Osteoblast (primary cell): ENCODE measurements around the gene MAGEF1. TPM values are rescaled to one million over a fixed set of nuclear protein-coding genes. Genes with fewer than 3 reads are reported as not detected.

Experiments
- DNase-seq: peaks from one replicate; pipeline ENCODE4 v3.0.0; 2011; ENCODE audit warnings: low spot score, mixed read lengths; ENCODE audit not compliant: insufficient read length; ENCODE audit errors: missing footprints
- H2AFZ ChIP-seq: 2 replicates; pipeline ENCODE4 v1.6.0; 2011; ENCODE audit warnings: mild to moderate bottlenecking, low read length
- H3K27ac ChIP-seq: 2 replicates; pipeline ENCODE4 v1.5.1; 2011; ENCODE audit warnings: mild to moderate bottlenecking, low read depth, low read length, moderate library complexity
- H3K27me3 ChIP-seq: 2 replicates; pipeline ENCODE4 v1.6.0; 2012; ENCODE audit warnings: mild to moderate bottlenecking, control low read depth, inconsistent platforms, low read length, moderate library complexity; ENCODE audit not compliant: insufficient read depth
- H3K36me3 ChIP-seq: 2 replicates; pipeline ENCODE4 v1.5.1; 2011; ENCODE audit warnings: mild to moderate bottlenecking, low read length, control low read depth, moderate library complexity; ENCODE audit not compliant: insufficient read depth
- H3K4me1 ChIP-seq: 2 replicates; pipeline ENCODE4 v1.5.1; 2011; ENCODE audit warnings: mild to moderate bottlenecking, low read length, control low read depth, moderate library complexity; ENCODE audit not compliant: insufficient read depth
- H3K4me2 ChIP-seq: 2 replicates; pipeline ENCODE4 v1.6.0; 2011; ENCODE audit warnings: mild to moderate bottlenecking, low read length; ENCODE audit not compliant: insufficient read depth
- H3K4me3 ChIP-seq: fragments of 200-600 bp; sonication (generic); 3 replicates; pipeline ENCODE4 v1.5.1; 2012; ENCODE audit warnings: mild to moderate bottlenecking, low read length, inconsistent platforms; ENCODE audit not compliant: insufficient read depth
- H3K79me2 ChIP-seq: 2 replicates; pipeline ENCODE4 v1.6.0; 2012; ENCODE audit warnings: mild to moderate bottlenecking, low read length, control low read depth, inconsistent platforms; ENCODE audit not compliant: insufficient read depth
- H3K9me3 ChIP-seq: 2 replicates; pipeline ENCODE4 v1.5.1; 2011; ENCODE audit warnings: low read depth, low read length, control low read depth
- H4K20me1 ChIP-seq: 2 replicates; pipeline ENCODE4 v1.6.0; 2012; ENCODE audit warnings: mild to moderate bottlenecking, low read length, control low read depth; ENCODE audit not compliant: insufficient read depth
- total RNA-seq: library from RNA; depleted of rRNA; stranded (reverse); fragments of >200 nt; gene quantifications from 2 replicates; pipeline ENCODE4 v1.2.3, GENCODE V29; 2012
- TF ChIP-seq, protein P1 (sequence below): IDR thresholded peaks from 2 replicates; pipeline ENCODE4 v1.5.1; 2011; ENCODE audit warnings: mild to moderate bottlenecking, low read depth, low read length, moderate library complexity; ENCODE audit errors: extremely low read depth

MAGEF1 gene
- total RNA-seq, 1 donor = 18.8 TPM

DNA sequence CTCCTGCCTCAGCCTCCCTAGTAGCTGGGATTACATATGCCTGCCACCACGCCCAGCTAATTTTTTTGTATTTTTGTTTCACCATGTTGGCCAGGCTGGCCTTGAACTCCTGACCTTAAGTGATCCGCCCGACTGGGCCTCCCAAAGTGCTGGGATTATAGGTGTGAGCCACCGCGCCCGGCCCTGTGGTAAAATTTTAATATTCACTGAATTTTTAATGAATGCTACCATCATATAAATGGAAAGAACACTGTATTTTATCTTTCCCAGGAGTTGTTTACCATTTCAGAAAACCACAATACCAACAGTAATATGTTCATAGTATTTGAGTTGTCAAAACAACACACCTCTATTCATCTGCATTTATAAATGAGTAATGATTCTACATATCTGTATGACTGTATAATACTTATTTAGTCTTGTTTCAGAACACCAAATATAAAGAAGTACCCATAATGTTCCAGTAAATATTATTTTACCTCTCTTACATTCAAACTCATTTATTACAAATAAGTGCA is 16.2 kb upstream of the MAGEF1 start:
- H3K9me3 ChIP-seq = no peaks in the 10 kb centered on the region
- no peak overlapping the region for H3K4me3 ChIP-seq
- no peak for DNase-seq
- H3K4me1 ChIP-seq = no peaks in the 10 kb centered on the region
- H3K36me3 ChIP-seq = no peaks in the 10 kb centered on the region
- no peak overlapping the region for H3K4me2 ChIP-seq
- no peaks in the 10 kb centered on the region for H3K27me3 ChIP-seq
- H2AFZ ChIP-seq = no peak overlapping the region
- H4K20me1 ChIP-seq = no peaks in the 10 kb centered on the region
- no peaks in the 10 kb centered on the region for H3K79me2 ChIP-seq
- TF ChIP-seq, protein P1, sequence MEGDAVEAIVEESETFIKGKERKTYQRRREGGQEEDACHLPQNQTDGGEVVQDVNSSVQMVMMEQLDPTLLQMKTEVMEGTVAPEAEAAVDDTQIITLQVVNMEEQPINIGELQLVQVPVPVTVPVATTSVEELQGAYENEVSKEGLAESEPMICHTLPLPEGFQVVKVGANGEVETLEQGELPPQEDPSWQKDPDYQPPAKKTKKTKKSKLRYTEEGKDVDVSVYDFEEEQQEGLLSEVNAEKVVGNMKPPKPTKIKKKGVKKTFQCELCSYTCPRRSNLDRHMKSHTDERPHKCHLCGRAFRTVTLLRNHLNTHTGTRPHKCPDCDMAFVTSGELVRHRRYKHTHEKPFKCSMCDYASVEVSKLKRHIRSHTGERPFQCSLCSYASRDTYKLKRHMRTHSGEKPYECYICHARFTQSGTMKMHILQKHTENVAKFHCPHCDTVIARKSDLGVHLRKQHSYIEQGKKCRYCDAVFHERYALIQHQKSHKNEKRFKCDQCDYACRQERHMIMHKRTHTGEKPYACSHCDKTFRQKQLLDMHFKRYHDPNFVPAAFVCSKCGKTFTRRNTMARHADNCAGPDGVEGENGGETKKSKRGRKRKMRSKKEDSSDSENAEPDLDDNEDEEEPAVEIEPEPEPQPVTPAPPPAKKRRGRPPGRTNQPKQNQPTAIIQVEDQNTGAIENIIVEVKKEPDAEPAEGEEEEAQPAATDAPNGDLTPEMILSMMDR = no peak
- no peak overlapping the region for H3K27ac ChIP-seq

- DNase-seq = peak; percentile 91
- TF ChIP-seq, protein P1 = peak; percentile 89
Observed at GRCh38 chr3:184727357-184728009, 15.6 kb upstream of the MAGEF1 start.

DNA sequence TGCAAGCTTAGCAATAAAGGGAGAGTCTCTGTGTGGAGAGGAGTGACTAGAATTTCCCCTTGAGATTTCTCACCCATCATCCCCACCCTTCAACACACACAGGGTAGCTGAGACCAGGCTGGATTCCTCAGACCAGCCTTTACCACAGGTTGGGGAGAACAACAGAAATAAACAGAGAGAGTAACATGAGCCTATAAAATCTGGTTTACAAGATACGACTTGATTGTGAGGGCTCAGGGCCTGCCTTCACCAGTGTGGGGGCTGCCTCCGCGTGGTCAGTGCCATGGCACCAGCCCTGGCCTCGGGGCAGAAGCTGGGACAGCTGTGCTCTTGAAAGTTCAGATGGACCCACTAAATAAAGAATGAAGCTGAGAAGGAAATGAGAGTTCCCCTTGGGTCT is 14.6 kb upstream of the MAGEF1 start:
- no peaks in the 10 kb centered on the region for H3K9me3 ChIP-seq
- no peak for DNase-seq
- no peaks in the 10 kb centered on the region for H3K27me3 ChIP-seq
- H3K4me1 ChIP-seq = no peaks in the 10 kb centered on the region
- H3K79me2 ChIP-seq = no peaks in the 10 kb centered on the region
- H3K4me2 ChIP-seq = no peak overlapping the region
- no peak overlapping the region for H2AFZ ChIP-seq
- H3K27ac ChIP-seq = no peak overlapping the region
- H3K36me3 ChIP-seq = no peaks in the 10 kb centered on the region
- TF ChIP-seq, protein P1 = no peak
- H4K20me1 ChIP-seq = no peaks in the 10 kb centered on the region
- no peak overlapping the region for H3K4me3 ChIP-seq

More at GRCh38 chr3:184727357-184728009, 15.6 kb upstream of the MAGEF1 start:
- no peaks in the 10 kb centered on the region for H3K27me3 ChIP-seq
- H3K36me3 ChIP-seq = no peaks in the 10 kb centered on the region
- H3K4me2 ChIP-seq = no peak overlapping the region
- H4K20me1 ChIP-seq = no peaks in the 10 kb centered on the region
- H3K27ac ChIP-seq = no peak overlapping the region
- H3K4me3 ChIP-seq = no peak overlapping the region
- no peaks in the 10 kb centered on the region for H3K9me3 ChIP-seq
- H2AFZ ChIP-seq = no peak overlapping the region
- no peaks in the 10 kb centered on the region for H3K4me1 ChIP-seq
- H3K79me2 ChIP-seq = no peaks in the 10 kb centered on the region

DNA sequence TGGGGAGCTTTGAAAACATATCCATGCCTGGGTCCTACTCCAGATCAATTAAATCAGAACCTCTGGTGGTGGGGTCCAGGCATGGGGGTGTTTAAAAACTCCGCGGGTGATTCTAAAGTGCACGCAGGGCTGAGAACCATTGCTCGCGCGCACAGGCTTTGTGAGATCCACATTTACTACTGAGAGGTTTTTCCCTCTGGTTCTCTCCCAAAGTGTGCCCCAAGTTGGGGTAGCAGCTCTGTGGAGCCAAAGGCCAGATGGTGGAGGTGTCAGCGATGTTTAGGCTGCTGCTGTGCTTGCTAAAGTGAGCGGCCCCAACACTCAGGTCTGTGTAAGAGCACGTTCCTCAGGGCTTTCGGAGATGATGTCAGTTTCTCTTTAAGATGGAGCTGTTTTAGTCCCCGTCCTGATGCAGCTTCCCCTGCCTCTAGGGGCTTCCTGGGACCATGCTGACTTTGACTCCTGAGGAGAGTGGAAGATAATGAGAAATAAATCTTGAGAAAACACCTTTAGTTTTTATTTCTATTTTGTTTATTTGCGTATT is 13.4 kb upstream of the MAGEF1 start:
- H3K27me3 ChIP-seq = no peaks in the 10 kb centered on the region
- no peak overlapping the region for H2AFZ ChIP-seq
- DNase-seq = no peak
- H3K27ac ChIP-seq = no peak overlapping the region
- TF ChIP-seq, protein P1 = no peak
- H3K4me1 ChIP-seq = no peaks in the 10 kb centered on the region
- no peaks in the 10 kb centered on the region for H3K79me2 ChIP-seq
- no peaks in the 10 kb centered on the region for H4K20me1 ChIP-seq
- H3K9me3 ChIP-seq = no peaks in the 10 kb centered on the region
- H3K4me3 ChIP-seq = no peak overlapping the region
- no peaks in the 10 kb centered on the region for H3K36me3 ChIP-seq
- no peak overlapping the region for H3K4me2 ChIP-seq
